Measurements from ENCODE around the gene CYP27B1. TPM values are rescaled to one million over a fixed set of nuclear protein-coding genes. Genes with fewer than 3 reads are reported as not detected.

CYP27B1 gene
- total RNA-seq, 1 experiment from 2014 or later: 6.9 TPM

DNA sequence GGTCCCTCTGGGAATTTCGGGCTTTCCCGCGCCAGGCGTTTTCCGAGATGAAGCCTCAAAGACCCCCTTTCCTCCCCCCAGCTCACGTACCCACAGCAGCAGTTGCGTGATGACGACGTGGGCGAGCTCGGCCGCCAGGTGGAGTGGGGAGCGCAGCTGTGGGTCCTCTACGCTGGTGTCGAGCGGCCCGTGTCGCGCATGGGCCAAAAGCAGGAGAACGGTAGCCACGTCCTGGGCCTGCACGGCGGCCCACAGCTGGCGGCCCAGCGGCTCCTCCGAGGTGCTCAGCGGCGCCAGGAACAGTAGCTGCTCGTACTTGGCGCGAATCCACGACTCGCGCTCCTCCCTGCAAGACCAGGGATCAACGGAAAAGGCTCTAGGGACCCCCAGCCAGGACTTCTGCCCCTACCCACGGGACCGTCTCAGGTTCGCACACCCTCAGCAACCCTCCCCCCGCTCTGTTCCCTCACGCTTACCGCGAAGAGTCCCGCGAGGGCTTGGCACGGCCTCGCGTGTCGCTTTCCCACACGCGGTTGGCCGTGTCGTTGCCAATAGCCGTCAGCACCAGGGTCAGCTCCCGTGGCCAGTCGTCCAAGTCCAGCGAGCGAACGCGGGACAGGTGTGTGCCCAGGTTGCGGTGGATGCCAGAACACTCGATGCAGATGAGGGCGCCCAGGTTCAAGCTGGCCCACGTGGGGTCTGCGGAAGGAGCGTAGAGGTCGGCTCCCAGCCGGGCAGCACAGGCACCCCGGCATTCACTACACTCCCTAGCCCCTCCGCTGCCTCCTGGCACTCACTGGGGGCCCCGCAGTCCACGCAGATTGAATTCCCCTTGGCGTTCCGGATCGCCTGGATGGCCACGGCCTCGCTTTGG, 39.8 kb downstream of the CYP27B1 start:
- Histone ChIP-seq H3K4me3 (ENCODE audit: low read depth, low read length) (peak overlapping the region; percentile 55), H3K27me3 (replicated peaks; ENCODE audit: control insufficient read depth, insufficient read depth, low read length) (no peaks in the 10 kb centered on the region), H3K4me1 (no peaks in the 10 kb centered on the region), H3K36me3 (ENCODE audit: control insufficient read depth, insufficient read depth, low read length) (no peaks in the 10 kb centered on the region), H3K9me3 (no peaks in the 10 kb centered on the region)
- Mint-ChIP-seq H3K9me3 (ENCODE audit: unreplicated experiment) (no peaks in the 10 kb centered on the region), H3K27ac (ENCODE audit: unreplicated experiment) (no peak overlapping the region), H3K4me3 (ENCODE audit: unreplicated experiment) (peak overlapping the region; percentile 85), H3K27me3 (ENCODE audit: insufficient read depth, unreplicated experiment) (peaks cover 16% of the 10 kb centered on the region), H3K4me1 (ENCODE audit: low read depth, unreplicated experiment) (no peaks in the 10 kb centered on the region), H3K36me3 (ENCODE audit: insufficient read depth, unreplicated experiment) (peaks cover 12% of the 10 kb centered on the region)
- intact Hi-C loops (cut with micrococcal nuclease; ENCODE audit: unreplicated experiment): loop anchor here (1.0 to 5.0 kb wide), 2 partner anchors 9 to 205 kb away; partner anchors contain the start of genes DDIT3 and MBD6
- no TSS peak for BruUV-seq (replicated peaks)
- POLR2A ChIA-PET: no interaction called here
- DNase-seq: no peak
- CTCF ChIA-PET: interaction anchor here (2.0 kb wide), 1 partner anchor 9 kb away, joined by 32 read pairs; no protein-coding TSS in a partner anchor
- no peak for TF ChIP-seq CTCF (IDR thresholded peaks at IDR 0.05; ENCODE audit: insufficient read depth in 1 of 2, low read depth in 1 of 2, low read length in 1 of 2, severe bottlenecking in 1 of 2, unreplicated experiment in 1 of 2)

- Histone ChIP-seq H3K4me1 (no peaks in the 10 kb centered on the region), H3K36me3 (ENCODE audit: control insufficient read depth, insufficient read depth, low read length) (no peaks in the 10 kb centered on the region), H3K9me3 (no peaks in the 10 kb centered on the region), H3K27me3 (replicated peaks; ENCODE audit: control insufficient read depth, insufficient read depth, low read length) (no peaks in the 10 kb centered on the region), H3K4me3 (ENCODE audit: low read depth, low read length) (peak overlapping the region; percentile 55)
- peak; percentile 83 to 91 for DNase-seq
- H3K9me3 Mint-ChIP-seq (ENCODE audit: unreplicated experiment): no peaks in the 10 kb centered on the region
- intact Hi-C loops (cut with micrococcal nuclease; ENCODE audit: unreplicated experiment): loop anchor here (1.0 to 5.0 kb wide), 2 partner anchors 10 to 204 kb away; partner anchors contain the start of genes DDIT3 and MBD6
- ChIA-PET CTCF (interaction anchor here (0.6 to 2.0 kb wide), 7 partner anchors 10 to 273 kb away, joined by 3 to 32 read pairs (median 5); partner anchors contain the start of gene TSPAN31), POLR2A (no interaction called here)
- BruUV-seq (replicated peaks): no TSS peak
- peak overlapping the region; percentile 85 for H3K4me3 Mint-ChIP-seq (ENCODE audit: unreplicated experiment)
- H3K27me3 Mint-ChIP-seq (ENCODE audit: insufficient read depth, unreplicated experiment): peaks cover 12% of the 10 kb centered on the region
- H3K27ac Mint-ChIP-seq (ENCODE audit: unreplicated experiment): peak overlapping the region; percentile 45
- H3K4me1 Mint-ChIP-seq (ENCODE audit: low read depth, unreplicated experiment): no peaks in the 10 kb centered on the region
- H3K36me3 Mint-ChIP-seq (ENCODE audit: insufficient read depth, unreplicated experiment): peaks cover 12% of the 10 kb centered on the region
- TF ChIP-seq CTCF (IDR thresholded peaks at IDR 0.05; ENCODE audit: insufficient read depth in 1 of 2, low read depth in 1 of 2, low read length in 1 of 2, severe bottlenecking in 1 of 2, unreplicated experiment in 1 of 2): peak; percentile 76 to 89
These were observed 40.6 kb downstream of the CYP27B1 start for GRCh38 chr12:57726151-57726883.

DNA sequence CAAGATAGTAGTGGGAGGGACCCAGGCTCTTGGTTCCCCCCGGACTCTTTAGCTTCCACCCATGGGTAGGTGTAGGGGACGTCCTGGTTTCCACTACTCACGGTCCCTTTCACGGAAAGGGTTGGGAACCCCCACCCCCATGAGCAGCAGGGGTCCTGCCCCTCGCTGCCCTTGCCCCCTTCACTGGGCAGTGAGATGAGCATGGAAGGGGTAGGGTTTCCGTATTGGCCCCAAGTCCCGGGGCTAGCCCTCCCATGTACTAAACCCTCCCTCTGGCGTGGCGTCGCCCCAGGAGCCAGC, 41.1 kb downstream of the CYP27B1 start:
- H3K4me1 ChIP-seq: no peaks in the 10 kb centered on the region
- no TSS peak for BruUV-seq (replicated peaks)
- no peaks in the 10 kb centered on the region for H3K4me1 Mint-ChIP-seq (ENCODE audit: low read depth, unreplicated experiment)
- ChIA-PET CTCF (interaction anchor here (0.6 to 2.0 kb wide), 7 partner anchors 10 to 273 kb away, joined by 3 to 32 read pairs (median 5); partner anchors contain the start of gene TSPAN31), POLR2A (no interaction called here)
- no peaks in the 10 kb centered on the region for H3K9me3 ChIP-seq
- intact Hi-C loops (cut with micrococcal nuclease; ENCODE audit: unreplicated experiment): loop anchor here (1.0 to 5.0 kb wide), 2 partner anchors 10 to 204 kb away; partner anchors contain the start of genes DDIT3 and MBD6
- DNase-seq: no peak
- peak overlapping the region; percentile 45 for H3K27ac Mint-ChIP-seq (ENCODE audit: unreplicated experiment)
- peaks cover 12% of the 10 kb centered on the region for H3K36me3 Mint-ChIP-seq (ENCODE audit: insufficient read depth, unreplicated experiment)
- H3K27me3 ChIP-seq (replicated peaks; ENCODE audit: control insufficient read depth, insufficient read depth, low read length): no peaks in the 10 kb centered on the region
- no peak for TF ChIP-seq CTCF (IDR thresholded peaks at IDR 0.05; ENCODE audit: insufficient read depth in 1 of 2, low read depth in 1 of 2, low read length in 1 of 2, severe bottlenecking in 1 of 2, unreplicated experiment in 1 of 2)
- H3K36me3 ChIP-seq (ENCODE audit: control insufficient read depth, insufficient read depth, low read length): no peaks in the 10 kb centered on the region
- H3K27me3 Mint-ChIP-seq (ENCODE audit: insufficient read depth, unreplicated experiment): peaks cover 12% of the 10 kb centered on the region
- peak overlapping the region; percentile 85 for H3K4me3 Mint-ChIP-seq (ENCODE audit: unreplicated experiment)
- peak overlapping the region; percentile 55 for H3K4me3 ChIP-seq (ENCODE audit: low read depth, low read length)
- no peaks in the 10 kb centered on the region for H3K9me3 Mint-ChIP-seq (ENCODE audit: unreplicated experiment)
